ENCODE data around the gene MTCL1.

GRCh38 chr18:8750954-8751415, 45.6 kb downstream of the MTCL1 start:
- no peak for TF ChIP-seq CTCF (IDR thresholded peaks at IDR 0.05)
- TF ChIP-seq POLR2A (IDR thresholded peaks at IDR 0.05) = no peak
